ENCODE measurements around the gene MBP.

- TF ChIP-seq POLR2A (IDR thresholded peaks at IDR 0.05) (no peak), CTCF (IDR thresholded peaks at IDR 0.05) (no peak)
Measured at GRCh38 chr18:77088963-77089722, 43.4 kb downstream of the MBP start.

All from thyroid gland (tissue), 4 donors.